Mucosa of stomach (tissue), 1 donor: ENCODE data around the gene ACRBP.

Experiments used
- H3K27me3 ChIP-seq: one replicate; pipeline ENCODE4 v1.7.0; 2013; ENCODE audit warnings: mild to moderate bottlenecking, low read length; ENCODE audit not compliant: control insufficient read depth, insufficient read depth
- H3K36me3 ChIP-seq: one replicate; pipeline ENCODE4 v1.7.0; 2013; ENCODE audit warnings: low read length; ENCODE audit not compliant: control insufficient read depth, insufficient read depth
- H3K4me1 ChIP-seq: one replicate; pipeline ENCODE4 v1.7.0; 2013; ENCODE audit warnings: mild to moderate bottlenecking, low read length; ENCODE audit not compliant: control insufficient read depth, insufficient read depth
- H3K4me3 ChIP-seq: one replicate; pipeline ENCODE4 v1.7.0; 2013; ENCODE audit warnings: low read length
- H3K9ac ChIP-seq: one replicate; pipeline ENCODE4 v1.7.0; 2013; ENCODE audit warnings: mild to moderate bottlenecking, low read length, moderate library complexity
- H3K9me3 ChIP-seq: one replicate; pipeline ENCODE4 v1.7.0; 2013; ENCODE audit warnings: mild to moderate bottlenecking, low read length, moderate library complexity; ENCODE audit not compliant: control insufficient read depth
- donor health status: Pancreatic carcinoma.

Gene ACRBP

DNA sequence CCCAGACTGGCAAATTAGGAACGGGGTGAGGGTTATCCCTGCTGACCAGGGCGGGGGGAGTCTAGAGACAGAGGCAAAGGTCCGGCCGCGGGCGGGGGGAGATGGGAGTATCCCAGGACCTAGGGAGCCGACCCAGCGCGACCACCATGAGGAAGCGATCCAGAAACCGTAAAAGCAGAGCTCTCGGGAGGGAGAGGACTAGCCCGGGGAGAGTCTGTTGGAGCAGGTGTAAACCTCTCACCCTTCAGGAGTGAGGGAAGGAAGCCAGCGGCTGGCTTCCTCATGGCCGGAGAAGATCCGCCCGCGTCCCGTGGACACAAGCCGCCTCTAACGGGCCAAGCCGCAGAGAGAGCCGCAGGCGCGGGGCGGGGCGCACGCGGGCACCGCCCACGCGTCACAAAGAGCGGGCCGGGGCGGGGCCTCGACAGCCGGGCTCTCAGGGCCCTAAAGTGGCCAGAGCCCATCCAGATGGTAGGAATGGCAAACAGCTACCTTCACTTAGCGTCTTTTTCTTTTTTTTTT lies at the start of gene ACRBP:
ACRBP (minus strand) TSS at position 350 of the 522 bp plus-strand sequence; CDS start at position 284, 66 bp downstream.
- Histone ChIP-seq H3K9ac (peak within 1 kb of the TSS; percentile 45), H3K4me3 (no peak within 1 kb of the TSS), H3K36me3 (peaks cover under 1% of the 10 kb centered on the region), H3K27me3 (no peaks in the 10 kb centered on the region), H3K4me1 (peaks cover 10% of the 10 kb centered on the region), H3K9me3 (no peaks in the 10 kb centered on the region)

DNA sequence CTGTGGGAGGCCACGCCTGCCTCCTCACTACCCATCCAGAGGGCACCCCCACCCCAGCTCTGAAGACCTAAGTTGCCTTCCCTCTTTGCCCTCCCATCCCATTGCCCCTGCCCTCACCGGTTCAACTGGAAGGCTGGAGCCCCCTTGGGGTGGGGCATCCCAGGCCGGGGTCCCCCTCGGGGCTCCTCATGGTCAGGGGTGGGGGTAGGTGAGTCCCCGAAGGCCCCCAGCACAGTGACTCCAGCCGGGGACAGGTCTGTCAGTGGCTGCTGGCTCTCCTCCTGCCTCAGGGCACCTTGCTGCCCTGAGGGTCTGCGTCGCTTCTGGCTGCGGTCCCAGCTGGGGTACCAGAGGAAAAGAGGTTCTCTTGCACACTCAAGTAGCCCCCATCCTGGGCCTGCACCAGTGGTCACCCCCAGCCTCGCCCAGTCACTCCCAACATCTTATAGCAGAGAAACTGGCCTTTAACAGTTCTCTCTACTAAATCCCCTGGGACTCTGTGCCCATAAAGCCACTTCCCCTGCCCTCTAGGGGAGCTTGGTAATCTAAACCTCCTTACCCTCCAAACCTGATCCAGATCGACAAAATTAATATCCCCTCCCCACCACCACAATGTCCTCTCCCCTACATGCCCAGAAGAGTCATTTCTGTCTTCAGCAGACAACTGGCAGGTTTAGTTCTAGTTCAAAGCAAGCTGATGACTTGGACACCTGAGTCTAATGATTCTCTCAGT lies 48.2 kb upstream of the ACRBP start:
- Histone ChIP-seq H3K9me3 (no peaks in the 10 kb centered on the region), H3K36me3 (no peaks in the 10 kb centered on the region), H3K9ac (no peak overlapping the region), H3K4me1 (peaks cover 3% of the 10 kb centered on the region), H3K4me3 (no peak overlapping the region), H3K27me3 (peaks cover 32% of the 10 kb centered on the region)

DNA sequence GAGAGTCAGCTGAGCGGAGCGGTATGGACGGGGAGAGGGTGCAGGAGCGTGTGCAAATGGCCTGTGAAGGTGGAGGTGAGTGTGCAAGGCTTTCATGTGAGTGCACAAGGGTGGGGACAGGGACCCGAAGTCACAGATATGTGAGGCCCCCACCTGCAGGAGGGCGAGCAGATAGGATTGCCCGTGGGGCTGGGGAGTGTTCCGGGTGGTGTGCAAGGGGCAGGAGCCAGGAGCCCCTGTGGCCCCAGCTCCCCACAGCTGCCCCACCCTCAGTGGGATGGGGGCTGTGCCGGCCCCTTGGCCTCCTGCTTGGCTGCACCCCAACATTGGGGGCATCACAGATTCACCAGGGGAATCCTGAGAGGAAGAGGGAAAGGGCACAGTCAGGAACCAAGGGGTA lies 47.5 kb upstream of the ACRBP start:
- Histone ChIP-seq H3K36me3 (no peaks in the 10 kb centered on the region), H3K9ac (no peak overlapping the region), H3K9me3 (no peaks in the 10 kb centered on the region), H3K27me3 (peaks cover 24% of the 10 kb centered on the region), H3K4me3 (no peak overlapping the region), H3K4me1 (peaks cover 11% of the 10 kb centered on the region)

DNA sequence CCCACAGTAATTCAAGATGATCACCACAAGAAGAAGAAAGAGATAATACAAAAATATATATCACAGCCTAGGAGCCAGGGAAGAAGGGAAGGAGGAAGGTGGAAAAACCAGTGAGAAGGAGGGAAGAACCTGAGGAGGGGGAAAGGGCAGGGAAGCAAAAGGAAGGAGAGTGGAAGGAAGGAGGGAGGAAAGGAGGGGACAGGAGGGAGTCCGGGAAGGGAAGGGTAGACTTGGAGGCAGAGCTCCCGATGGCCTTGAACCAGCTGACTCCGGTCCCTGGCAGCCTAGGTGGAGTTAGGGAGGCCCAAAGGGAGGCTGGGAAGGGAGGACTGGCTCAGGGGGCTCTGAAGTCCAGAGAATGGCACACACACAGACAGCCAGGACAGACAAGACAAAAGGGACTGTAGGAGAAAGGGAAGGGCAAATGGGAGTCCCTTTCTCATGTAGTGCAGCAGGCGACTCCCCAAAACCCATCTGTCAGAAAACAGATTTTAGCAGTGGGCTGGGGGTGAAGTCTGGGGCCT lies 46.7 kb upstream of the ACRBP start:
- no peak overlapping the region for H3K4me3 ChIP-seq
- H3K27me3 ChIP-seq = peaks cover 16% of the 10 kb centered on the region
- H3K9ac ChIP-seq = no peak overlapping the region
- peaks cover 12% of the 10 kb centered on the region for H3K4me1 ChIP-seq
- no peaks in the 10 kb centered on the region for H3K9me3 ChIP-seq
- no peaks in the 10 kb centered on the region for H3K36me3 ChIP-seq

DNA sequence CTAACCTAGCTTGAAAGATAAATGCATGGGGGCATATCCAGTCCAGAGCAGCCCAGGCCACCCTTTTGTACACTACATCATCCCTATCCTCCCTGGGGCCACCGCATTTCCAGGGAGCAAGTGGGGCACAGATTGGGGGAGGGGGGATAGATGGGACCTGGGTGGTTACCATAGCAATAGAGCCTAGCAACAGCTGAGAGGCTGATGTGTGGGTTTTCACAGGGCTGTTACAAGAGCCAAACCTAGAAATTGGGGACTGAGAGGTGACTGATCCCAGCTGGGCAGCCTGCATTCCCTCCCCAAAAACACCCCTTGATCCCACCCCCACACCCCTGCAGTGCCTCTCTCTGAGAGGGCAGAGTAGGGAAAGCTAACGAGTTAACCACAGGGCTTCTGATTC lies 45.7 kb upstream of the ACRBP start:
- H3K9ac ChIP-seq = no peak overlapping the region
- no peaks in the 10 kb centered on the region for H3K9me3 ChIP-seq
- H3K4me3 ChIP-seq = no peak overlapping the region
- H3K27me3 ChIP-seq = peaks cover 6% of the 10 kb centered on the region
- no peaks in the 10 kb centered on the region for H3K36me3 ChIP-seq
- peaks cover 17% of the 10 kb centered on the region for H3K4me1 ChIP-seq

DNA sequence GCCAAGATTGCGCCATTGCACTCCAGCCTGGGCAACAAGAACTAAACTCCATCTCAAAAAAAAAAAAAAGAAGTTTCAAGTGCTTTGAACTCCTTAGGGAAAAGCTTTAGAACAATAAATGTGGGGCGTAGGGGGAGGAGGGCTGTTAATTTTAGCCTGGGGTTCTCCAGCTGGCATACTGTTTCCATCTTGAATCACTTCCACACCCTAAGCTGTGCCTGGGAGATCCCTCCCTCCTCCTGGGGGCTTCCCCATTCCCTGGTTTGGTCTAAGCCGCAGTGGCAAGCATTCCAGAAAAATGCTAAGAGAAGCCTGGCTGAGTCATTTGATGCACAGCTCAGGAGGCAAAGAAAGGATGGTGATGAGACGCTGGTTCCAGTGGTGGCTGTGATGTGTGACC lies 44.2 kb upstream of the ACRBP start:
- H3K36me3 ChIP-seq = no peaks in the 10 kb centered on the region
- peaks cover 22% of the 10 kb centered on the region for H3K4me1 ChIP-seq
- peaks cover 2% of the 10 kb centered on the region for H3K27me3 ChIP-seq
- H3K4me3 ChIP-seq = no peak overlapping the region
- no peaks in the 10 kb centered on the region for H3K9me3 ChIP-seq
- no peak overlapping the region for H3K9ac ChIP-seq

DNA sequence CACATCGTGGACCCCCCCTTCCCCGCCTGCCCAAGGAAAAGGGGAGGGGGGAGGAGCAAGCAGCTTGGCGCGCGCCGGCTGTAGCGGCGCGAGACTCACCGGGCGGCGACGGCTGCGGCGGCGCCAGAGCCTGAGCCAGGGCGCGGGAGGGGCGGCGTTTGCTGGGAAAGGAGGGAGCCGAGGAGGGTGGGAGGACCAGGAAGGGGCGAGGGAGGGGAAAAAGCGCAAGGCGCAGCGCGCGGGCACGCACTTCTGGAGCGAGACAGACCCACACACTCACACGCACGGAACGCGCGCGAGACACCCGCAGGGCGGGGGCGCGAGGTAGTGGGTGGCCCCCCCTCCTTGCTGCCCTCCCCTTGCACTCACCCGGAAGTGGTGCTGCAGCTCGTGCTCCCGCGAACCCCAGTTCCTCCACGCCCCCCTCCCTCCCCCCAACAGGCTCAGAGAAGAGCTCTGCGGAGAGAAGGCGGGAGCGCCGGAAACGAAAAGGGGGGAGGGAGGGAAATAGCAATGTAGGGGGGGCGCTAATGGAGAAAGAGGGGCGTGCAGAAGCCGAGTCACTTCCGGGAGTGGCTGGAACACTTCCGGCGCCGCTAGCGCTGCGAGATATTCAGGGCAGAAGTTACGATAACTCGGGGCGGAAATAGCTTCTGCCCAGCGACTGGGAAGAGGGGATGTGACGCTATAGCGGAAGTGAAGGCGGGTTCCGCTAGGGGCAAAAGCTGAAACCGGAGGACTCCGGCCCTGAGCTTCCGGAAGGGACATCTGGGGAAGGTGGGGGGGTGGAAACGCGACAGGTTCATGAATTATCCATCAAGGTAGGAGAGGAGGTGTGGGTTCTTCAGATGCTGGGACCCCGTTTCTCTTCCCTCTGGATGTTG lies 42.0 kb upstream of the ACRBP start, which contains the start of gene ZNF384:
ZNF384 (minus strand) TSS at position 377 of the 884 bp plus-strand sequence. CDS start 9,855 bp downstream, outside the sequence.
- H3K4me3 ChIP-seq = peak within 1 kb of the TSS; percentile 85
- H3K4me1 ChIP-seq = peaks cover 22% of the 10 kb centered on the region
- H3K9me3 ChIP-seq = no peaks in the 10 kb centered on the region
- peaks cover 2% of the 10 kb centered on the region for H3K27me3 ChIP-seq
- peaks cover 3% of the 10 kb centered on the region for H3K36me3 ChIP-seq
- peak within 1 kb of the TSS; percentile 87 for H3K9ac ChIP-seq

DNA sequence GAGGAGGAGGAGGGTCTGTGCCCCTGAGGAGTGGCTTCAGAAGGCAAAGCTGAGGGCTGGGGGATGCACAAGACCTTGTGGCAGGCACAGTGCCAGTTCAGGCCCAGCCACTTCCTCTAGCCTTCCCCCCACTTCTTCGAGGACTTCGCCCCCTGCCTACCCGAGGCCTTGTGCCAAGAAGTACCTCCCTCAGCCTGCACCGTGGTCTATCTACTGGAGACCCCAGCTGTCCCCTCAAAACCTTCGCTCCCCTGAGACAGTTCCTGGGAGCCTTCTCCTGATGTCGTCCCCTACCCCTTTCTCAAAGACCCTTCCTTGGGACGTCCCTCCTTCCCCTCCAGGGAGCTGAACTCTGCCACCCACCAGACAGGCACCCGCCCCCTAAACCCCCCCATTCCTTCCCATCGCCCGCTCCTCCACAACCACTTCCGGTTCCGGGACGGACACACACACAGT lies 41.3 kb upstream of the ACRBP start:
- peak overlapping the region; percentile 87 for H3K9ac ChIP-seq
- H3K27me3 ChIP-seq = no peaks in the 10 kb centered on the region
- H3K4me3 ChIP-seq = peak overlapping the region; percentile 85
- no peaks in the 10 kb centered on the region for H3K9me3 ChIP-seq
- H3K36me3 ChIP-seq = peaks cover 3% of the 10 kb centered on the region
- peaks cover 22% of the 10 kb centered on the region for H3K4me1 ChIP-seq

DNA sequence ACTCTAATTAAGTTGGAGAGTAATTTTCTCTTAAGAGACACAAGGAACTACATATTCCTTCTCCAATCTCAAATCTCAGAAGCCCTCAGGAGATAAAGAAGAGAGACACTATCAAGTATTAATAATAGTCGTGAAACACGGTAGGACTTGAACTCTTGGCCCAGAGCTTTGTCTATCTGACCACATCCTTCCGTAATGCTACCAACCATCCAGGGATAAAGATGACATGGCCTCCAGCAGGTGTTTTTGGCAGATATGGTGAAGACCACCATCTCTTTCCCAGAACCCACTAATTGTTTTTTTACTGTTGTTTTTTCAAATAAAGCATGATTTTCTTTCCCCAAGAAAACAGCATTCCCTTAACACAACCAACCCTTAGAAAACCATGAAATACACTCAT lies 38.6 kb upstream of the ACRBP start:
- Histone ChIP-seq H3K9ac (no peak overlapping the region), H3K4me1 (peaks cover 22% of the 10 kb centered on the region)

DNA sequence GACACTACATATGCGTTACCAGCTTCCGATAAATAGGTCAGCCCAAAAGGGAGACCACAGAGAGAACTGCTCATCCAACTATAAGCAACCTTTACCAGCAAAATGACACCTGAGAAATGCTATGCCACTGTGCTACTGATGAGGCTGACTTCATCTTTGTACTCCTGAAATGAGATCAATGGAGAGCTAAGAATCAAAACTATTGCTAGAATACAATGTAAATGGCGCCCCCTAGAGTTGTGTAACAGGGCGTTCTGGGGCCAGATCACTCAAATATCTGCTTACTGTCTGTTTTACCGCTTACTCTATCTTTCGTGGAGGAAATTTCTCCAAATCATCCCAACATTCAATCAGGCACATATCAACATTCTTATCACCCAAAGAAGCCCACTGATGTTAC lies 37.4 kb upstream of the ACRBP start:
- no peak overlapping the region for H3K4me3 ChIP-seq
- H3K36me3 ChIP-seq = peaks cover 5% of the 10 kb centered on the region
- no peak overlapping the region for H3K9ac ChIP-seq
- H3K4me1 ChIP-seq = peaks cover 10% of the 10 kb centered on the region
- H3K9me3 ChIP-seq = no peaks in the 10 kb centered on the region
- H3K27me3 ChIP-seq = no peaks in the 10 kb centered on the region

More for the DNA sequence above, 38.6 kb upstream of the ACRBP start:
- H3K27me3 ChIP-seq = no peaks in the 10 kb centered on the region
- peaks cover 3% of the 10 kb centered on the region for H3K36me3 ChIP-seq
- H3K9me3 ChIP-seq = no peaks in the 10 kb centered on the region
- no peak overlapping the region for H3K4me3 ChIP-seq

DNA sequence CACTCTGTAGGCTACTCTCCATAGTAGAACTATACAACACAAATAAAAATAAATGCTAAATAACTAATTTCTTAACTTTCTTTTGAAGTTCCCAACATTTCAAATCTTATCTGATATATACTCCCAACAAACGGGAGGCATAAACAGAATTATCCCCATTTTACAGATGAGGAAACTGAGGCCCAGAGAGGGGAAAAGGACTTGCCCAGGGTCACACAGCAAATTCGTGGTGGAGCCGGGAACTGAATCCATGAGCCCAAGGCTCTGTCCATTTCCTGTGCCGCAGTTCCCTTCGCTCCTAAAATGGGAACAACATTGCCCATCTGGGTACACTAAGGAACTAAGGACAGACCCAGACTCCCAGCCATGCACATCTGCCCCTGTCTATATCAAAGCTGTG lies 29.7 kb upstream of the ACRBP start:
- Histone ChIP-seq H3K4me3 (no peak overlapping the region), H3K27me3 (no peaks in the 10 kb centered on the region), H3K36me3 (peaks cover 44% of the 10 kb centered on the region), H3K4me1 (no peaks in the 10 kb centered on the region), H3K9ac (no peak overlapping the region), H3K9me3 (no peaks in the 10 kb centered on the region)
